ENCODE data around the gene EHF.
A peak's percentile ranks its signal among the peaks of the same experiment; 100 is the strongest.

EHF gene

GRCh38 chr11:34619062-34619516 lies 1.8 kb upstream of the EHF start:
- intact Hi-C loops (cut with DNase I): no loop called here
- no peak for DNase-seq

- DNase-seq: no peak
- intact Hi-C loops (cut with DNase I): no loop called here
Observed at GRCh38 chr11:34620202-34620601, 691 bp upstream of the EHF start.

GRCh38 chr11:34621876-34622275 lies 983 bp downstream of the EHF start:
- intact Hi-C loops (cut with DNase I): no loop called here
- no peak for DNase-seq

GRCh38 chr11:34623463-34623862 lies 2.6 kb downstream of the EHF start:
- DNase-seq: no peak
- intact Hi-C loops (cut with DNase I): no loop called here

GRCh38 chr11:34624069-34624468 lies 3.2 kb downstream of the EHF start:
- no peak for DNase-seq
- intact Hi-C loops (cut with DNase I): no loop called here

- DNase-seq: no peak
- intact Hi-C loops (cut with DNase I): no loop called here
Observed at GRCh38 chr11:34625576-34625975, 4.7 kb downstream of the EHF start.

GRCh38 chr11:34626393-34626792 lies 5.5 kb downstream of the EHF start:
- DNase-seq: no peak
- intact Hi-C loops (cut with DNase I): no loop called here

GRCh38 chr11:34627197-34627596 lies 6.3 kb downstream of the EHF start:
- intact Hi-C loops (cut with DNase I): no loop called here
- DNase-seq: no peak

GRCh38 chr11:34629711-34630110 lies 8.8 kb downstream of the EHF start:
- intact Hi-C loops (cut with DNase I): no loop called here
- DNase-seq: no peak

- intact Hi-C loops (cut with DNase I): no loop called here
- DNase-seq: no peak
Observed at GRCh38 chr11:34630544-34630943, 9.7 kb downstream of the EHF start.

GRCh38 chr11:34631297-34631696 lies 10.4 kb downstream of the EHF start:
- DNase-seq: no peak
- intact Hi-C loops (cut with DNase I): no loop called here

- intact Hi-C loops (cut with DNase I): no loop called here
- no peak for DNase-seq
Observed at GRCh38 chr11:34631737-34632104, 10.8 kb downstream of the EHF start.

- intact Hi-C loops (cut with DNase I): no loop called here
- peak in 7 of 10 donors; percentile 25 to 76 (median 31) for DNase-seq
Observed at GRCh38 chr11:34632105-34632791, 11.4 kb downstream of the EHF start.

GRCh38 chr11:34633640-34633989 lies 12.7 kb downstream of the EHF start:
- intact Hi-C loops (cut with DNase I): no loop called here

GRCh38 chr11:34633990-34634693 lies 13.2 kb downstream of the EHF start:
- intact Hi-C loops (cut with DNase I): no loop called here
- no peak for DNase-seq

More at GRCh38 chr11:34633640-34633989, 12.7 kb downstream of the EHF start:
- DNase-seq: no peak

GRCh38 chr11:34634694-34635062 lies 13.8 kb downstream of the EHF start:
- no peak for DNase-seq
- intact Hi-C loops (cut with DNase I): no loop called here

- no peak for DNase-seq
- intact Hi-C loops (cut with DNase I): no loop called here
Observed at GRCh38 chr11:34636127-34636526, 15.2 kb downstream of the EHF start.

- peak in 5 of 10 donors; percentile 19 to 84 (median 79) for DNase-seq
- intact Hi-C loops (cut with DNase I): no loop called here
Observed at GRCh38 chr11:34637303-34637702, 16.4 kb downstream of the EHF start.

- no peak for DNase-seq
- intact Hi-C loops (cut with DNase I): no loop called here
Observed at GRCh38 chr11:34638897-34639296, 18.0 kb downstream of the EHF start.

GRCh38 chr11:34639545-34639944 lies 18.7 kb downstream of the EHF start:
- no peak for DNase-seq
- intact Hi-C loops (cut with DNase I): no loop called here

- DNase-seq: no peak
- intact Hi-C loops (cut with DNase I): no loop called here
Observed at GRCh38 chr11:34640050-34640923, 19.4 kb downstream of the EHF start.

- DNase-seq: no peak
- intact Hi-C loops (cut with DNase I): no loop called here
Observed at GRCh38 chr11:34640924-34641275, 20.0 kb downstream of the EHF start.

Data from posterior cingulate gyrus (tissue), 11 donors.